ENCODE data around the gene C14orf132.

GRCh38 chr14:96083667-96084320 lies 44.6 kb downstream of the C14orf132 start:
- TF ChIP-seq CTCF (IDR thresholded peaks at IDR 0.05) (no peak), POLR2A (IDR thresholded peaks at IDR 0.05; ENCODE audit: low read depth) (no peak), EP300 (IDR thresholded peaks at IDR 0.05) (no peak)

Data from esophagus muscularis mucosa (tissue), 4 donors.